ENCODE measurements around the gene POLR3G. TPM values are rescaled to one million over a fixed set of nuclear protein-coding genes. Genes with fewer than 3 reads are reported as not detected.

Gene POLR3G
- total RNA-seq, 1 experiment from 2014 or later: 22.6 TPM

GRCh38 chr5:90503596-90503995 is 28.9 kb downstream of the POLR3G start:
- DNase-seq (ENCODE audit: low read depth): no peak

DNA sequence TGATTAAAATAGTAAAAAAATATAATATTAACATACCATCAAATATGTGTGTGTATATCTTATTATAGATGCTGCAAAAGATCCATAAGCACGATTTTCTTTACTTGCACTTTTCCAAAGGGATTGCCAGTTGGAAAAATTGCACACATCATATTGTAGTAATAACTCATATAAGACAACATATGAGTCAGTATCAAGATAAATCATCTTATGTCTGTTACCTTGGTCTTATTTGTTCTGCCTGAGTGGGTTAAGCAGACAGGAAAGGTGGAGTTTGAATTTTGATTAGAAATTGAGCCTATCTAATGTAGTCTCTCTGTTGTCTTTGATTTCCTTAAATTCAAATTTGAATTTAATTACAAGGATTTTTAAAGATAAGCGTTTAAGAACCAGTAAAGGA is 30.1 kb downstream of the POLR3G start:
- no peak for DNase-seq (ENCODE audit: low read depth)

DNA sequence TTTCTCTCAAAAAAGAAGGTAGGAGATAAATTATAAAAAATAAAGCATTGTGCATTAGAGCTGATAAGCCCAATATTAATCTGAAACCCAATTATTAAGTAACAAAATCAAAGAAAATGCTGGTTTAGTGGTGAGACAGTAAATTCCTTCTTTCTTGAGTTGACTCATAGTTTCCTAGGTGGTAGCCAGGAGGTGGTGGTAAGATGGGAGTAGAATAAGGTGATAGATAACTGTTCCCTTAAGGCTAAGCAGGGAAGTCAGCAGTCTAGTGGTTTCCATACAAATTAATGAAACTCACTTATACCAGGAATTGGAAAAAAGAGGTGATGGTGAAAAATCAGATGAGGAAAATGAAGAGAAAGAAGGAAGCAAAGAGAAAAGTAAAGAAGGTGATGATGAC is 31.6 kb downstream of the POLR3G start:
- no peak for DNase-seq (ENCODE audit: low read depth)

- DNase-seq (ENCODE audit: low read depth): no peak
Observed at GRCh38 chr5:90510438-90510837, 35.8 kb downstream of the POLR3G start.

GRCh38 chr5:90514520-90514919 is 39.9 kb downstream of the POLR3G start:
- no peak for DNase-seq (ENCODE audit: low read depth)

- DNase-seq (ENCODE audit: low read depth): peak; percentile 25
Observed at GRCh38 chr5:90518661-90519060, 44.0 kb downstream of the POLR3G start.

DNA sequence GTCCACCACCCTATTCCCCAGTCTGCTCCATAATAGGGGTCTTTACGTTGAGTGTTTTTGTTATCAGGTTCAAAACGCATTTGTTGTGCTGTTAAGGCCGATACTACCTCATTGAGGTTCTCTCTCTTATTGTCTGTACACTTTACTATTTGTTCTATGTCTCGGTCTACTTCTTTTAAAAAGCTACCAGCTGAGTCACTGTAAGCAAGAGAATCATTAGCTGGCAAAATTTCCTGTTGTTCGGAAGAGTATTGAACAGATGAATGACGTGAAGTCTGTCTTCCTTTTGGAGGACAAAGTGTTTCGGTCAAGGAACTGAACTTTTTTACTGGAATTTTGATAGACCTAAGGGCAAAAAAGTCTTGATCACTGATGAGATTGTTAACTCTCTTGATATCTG is 44.4 kb downstream of the POLR3G start:
- no peak for DNase-seq (ENCODE audit: low read depth)

DNA sequence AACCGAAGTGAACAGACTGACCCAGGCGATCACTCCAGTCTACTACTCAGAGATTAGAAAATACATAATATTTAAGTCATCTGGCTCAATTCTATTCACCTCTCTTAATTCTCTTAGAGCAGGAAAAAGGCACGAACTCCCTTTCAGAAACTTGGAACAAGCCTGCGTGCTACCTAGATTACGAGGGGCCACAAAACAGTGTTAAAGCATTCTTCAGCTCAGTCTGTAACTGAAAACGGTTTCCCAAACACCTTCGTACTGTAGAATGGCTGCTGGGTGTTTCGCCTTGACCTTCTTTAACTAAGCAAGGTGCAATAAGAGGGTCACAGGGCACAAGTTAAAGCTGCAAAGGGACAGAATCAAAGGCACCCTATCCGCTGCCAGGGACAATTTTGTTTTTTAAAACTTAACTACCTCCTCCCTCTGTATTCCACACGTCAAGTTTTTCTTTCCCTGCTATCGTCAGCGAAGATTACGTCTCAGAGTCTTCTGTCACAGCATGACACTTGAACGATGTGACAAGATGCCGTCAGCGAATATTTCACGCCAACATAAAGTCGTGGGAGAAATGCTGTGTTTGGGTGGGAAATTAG is 54.0 kb downstream of the POLR3G start:
- DNase-seq (ENCODE audit: low read depth): peak; percentile 3

- DNase-seq (ENCODE audit: low read depth): peak; percentile 94
Observed at GRCh38 chr5:90529194-90529938, 54.7 kb downstream of the POLR3G start, which contains the start of gene LYSMD3. Gene LYSMD3, minus strand, starts transcription at chr5:90529584. Its CDS starts 4,295 bp downstream, at chr5:90525289.

DNA sequence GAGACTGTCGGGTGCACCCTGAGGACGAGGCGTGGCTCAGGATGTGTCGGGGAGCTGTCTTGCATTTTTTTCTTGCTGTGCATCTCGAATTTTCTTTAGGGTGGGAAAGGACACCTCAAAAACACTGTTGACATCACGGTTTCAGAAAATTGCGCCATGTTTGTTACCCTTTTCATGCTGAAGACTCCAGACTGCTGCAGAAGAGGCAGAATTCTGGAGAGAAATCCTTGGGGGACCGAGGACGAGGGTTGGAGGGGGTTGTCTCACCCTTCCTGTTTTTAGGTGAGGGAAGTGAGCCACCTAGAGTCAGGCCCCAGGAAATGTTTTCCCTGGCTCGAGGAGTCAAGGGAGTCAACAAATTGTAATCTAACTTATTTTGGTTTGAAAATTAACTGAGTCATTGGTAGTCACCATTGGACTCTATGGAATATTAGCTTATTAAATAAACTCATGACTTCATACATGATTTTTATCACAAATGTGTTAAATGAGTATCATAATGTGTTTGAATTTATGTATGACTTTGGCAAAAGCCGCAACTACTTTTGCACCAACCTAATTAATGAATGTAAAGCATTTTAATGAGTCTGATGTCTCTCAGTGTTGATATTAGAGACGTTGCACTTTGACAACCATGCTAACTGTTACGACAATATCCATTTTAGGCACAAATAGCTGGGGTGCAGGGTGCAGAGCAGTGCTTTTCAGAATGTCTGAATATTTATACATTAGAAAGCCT is 55.4 kb downstream of the POLR3G start:
- peak; percentile 75 for DNase-seq (ENCODE audit: low read depth)

GRCh38 chr5:90530736-90531487 is 56.2 kb downstream of the POLR3G start:
- DNase-seq (ENCODE audit: low read depth): peak; percentile 8

DNA sequence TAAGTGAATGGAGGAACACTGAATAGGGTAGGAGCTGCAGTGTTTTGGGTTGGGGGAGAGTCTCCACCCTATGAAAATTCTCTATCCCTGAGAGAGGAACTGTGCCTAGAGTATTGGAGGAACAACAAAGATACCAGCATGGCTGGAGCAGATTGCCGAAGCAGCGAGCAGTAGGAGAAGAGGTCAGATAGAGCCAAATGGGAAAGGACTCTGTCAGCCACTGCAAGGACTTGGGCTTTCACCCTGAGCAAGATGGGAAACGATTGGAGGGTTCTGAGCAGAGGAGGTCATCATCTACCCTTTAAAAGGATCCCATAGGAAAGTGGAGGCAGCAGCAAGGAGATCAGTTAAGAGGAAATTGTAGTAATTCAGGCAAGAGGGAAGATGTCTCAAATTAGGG is 59.1 kb downstream of the POLR3G start:
- DNase-seq (ENCODE audit: low read depth): no peak

DNA sequence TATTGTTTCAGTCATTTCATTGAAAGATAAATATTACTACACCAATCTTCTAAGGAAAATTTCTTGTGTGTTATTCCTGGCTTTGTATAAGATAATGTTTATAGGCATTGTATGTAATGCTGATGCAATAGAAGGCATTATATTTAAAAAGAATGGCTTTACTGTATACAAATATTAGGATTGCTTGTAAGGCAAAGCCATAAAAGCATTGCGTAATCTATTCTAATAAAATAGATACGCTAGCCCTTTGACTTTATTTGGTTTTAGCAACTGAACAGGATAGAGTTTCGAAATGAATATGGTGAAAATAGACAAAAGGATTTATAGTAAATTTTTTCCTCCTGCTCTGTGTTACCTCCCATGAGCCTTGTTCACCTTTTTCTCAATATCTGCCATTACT is 60.3 kb downstream of the POLR3G start:
- DNase-seq (ENCODE audit: low read depth): no peak

DNA sequence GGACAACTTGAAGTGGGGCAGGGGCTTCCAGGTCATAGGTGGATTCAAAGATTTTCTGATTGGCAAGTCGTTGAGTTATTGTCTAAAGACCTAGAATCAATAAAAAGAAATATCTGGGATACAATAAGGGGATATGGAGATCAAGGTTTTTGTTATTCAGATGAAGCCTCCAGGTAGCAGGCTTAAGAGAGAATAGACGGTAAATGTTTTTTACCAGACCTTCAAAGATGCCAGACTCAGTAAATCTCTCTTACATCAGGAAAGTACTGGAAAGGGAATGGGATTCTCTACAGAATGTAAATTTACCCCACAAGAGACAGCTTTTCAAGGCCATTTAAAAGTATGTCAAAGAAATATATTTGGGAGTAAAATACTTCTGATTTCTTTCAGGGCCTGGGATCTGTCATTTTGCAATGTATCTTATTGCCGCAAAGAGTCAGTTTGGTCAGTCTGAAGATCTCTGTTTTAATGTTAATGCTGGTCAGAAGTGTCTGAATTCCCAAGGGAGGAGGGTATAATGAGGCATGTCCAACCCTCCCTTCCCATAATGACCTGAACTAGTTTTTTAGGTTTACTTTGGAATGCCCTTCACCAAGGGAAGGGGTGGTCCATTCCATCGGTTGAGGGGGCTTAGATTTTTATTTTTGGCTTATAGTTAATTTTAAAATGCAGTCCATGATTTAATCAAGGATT is 68.3 kb downstream of the POLR3G start:
- no peak for DNase-seq (ENCODE audit: low read depth)

- DNase-seq (ENCODE audit: low read depth): no peak
Observed at GRCh38 chr5:90545511-90545910, 70.8 kb downstream of the POLR3G start.

GRCh38 chr5:90546216-90546837 is 71.7 kb downstream of the POLR3G start:
- no peak for DNase-seq (ENCODE audit: low read depth)

DNA sequence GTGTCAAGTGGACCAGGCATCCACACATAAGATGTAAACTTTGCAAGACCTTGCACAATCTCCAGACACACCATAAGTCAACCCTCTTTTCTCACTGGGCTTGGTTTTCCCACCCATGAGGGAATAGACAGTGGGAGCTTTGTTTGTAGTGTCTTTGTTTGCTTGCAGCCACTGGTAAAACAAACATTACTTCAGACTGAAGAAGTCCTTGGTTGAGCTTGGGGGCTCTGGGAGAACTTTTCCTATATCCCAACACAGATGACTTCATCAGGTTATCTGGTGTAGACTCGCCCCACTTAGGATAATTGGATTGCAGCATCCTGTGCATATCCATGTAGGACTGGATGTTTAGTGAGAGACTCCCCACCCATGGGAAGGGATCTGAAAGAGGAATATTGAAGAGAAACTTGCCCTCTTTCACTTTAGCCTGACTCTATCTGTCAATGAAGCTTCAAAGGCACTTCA is 72.4 kb downstream of the POLR3G start:
- DNase-seq (ENCODE audit: low read depth): peak; percentile 6

DNA sequence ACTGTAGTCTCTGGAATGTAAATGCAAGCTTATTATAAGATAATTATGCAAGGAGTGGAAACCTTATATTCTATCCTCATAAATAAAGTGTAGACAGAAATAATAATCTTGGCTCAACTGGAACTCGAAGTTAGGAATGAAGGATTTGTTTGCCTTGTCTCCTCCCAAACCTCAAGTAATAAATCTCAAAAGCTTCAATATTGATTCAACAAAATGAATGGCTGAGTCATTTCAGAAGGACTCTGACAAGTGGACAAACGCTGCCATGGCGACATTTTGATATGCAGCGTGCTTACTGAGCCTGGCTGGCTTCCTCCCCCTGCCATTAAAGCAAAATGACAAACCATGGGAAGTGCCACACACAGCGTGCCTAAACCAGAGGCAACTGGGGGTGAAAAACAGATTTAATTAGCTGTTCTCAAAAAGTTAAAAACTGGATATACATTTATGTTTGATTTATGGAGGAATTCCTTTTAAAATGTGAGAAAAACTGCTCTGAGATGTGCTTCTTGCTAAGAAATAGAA is 73.5 kb downstream of the POLR3G start:
- peak; percentile 26 for DNase-seq (ENCODE audit: low read depth)

- DNase-seq (ENCODE audit: low read depth): no peak
Observed at GRCh38 chr5:90549223-90549622, 74.6 kb downstream of the POLR3G start.

- DNase-seq (ENCODE audit: low read depth): no peak
Observed at GRCh38 chr5:90549729-90550275, 75.1 kb downstream of the POLR3G start.

Measured in RPMI7951 (cell line).